Endodermal cell (in vitro differentiated cells): ENCODE measurements around the gene MYLK2. TPM values are rescaled to one million over a fixed set of nuclear protein-coding genes. Genes with fewer than 3 reads are reported as not detected.

ENCODE experiments used
- DNase-seq: peaks from one replicate; pipeline ENCODE4 v3.0.0-alpha.2; 2017
- H3K27ac ChIP-seq: 2 replicates; pipeline ENCODE4 v1.5.1; 2013; ENCODE audit warnings: mild to moderate bottlenecking, low read depth, low read length, moderate library complexity
- H3K27me3 ChIP-seq: 2 replicates; pipeline ENCODE4 v1.6.1; 2013; ENCODE audit warnings: mild to moderate bottlenecking, low read length, moderate library complexity; ENCODE audit not compliant: insufficient read depth, control insufficient read depth, poor library complexity, severe bottlenecking
- H3K36me3 ChIP-seq: 2 replicates; pipeline ENCODE4 v1.7.0; 2013; ENCODE audit warnings: mild to moderate bottlenecking, low read length, moderate library complexity; ENCODE audit not compliant: control insufficient read depth, insufficient read depth
- H3K4me1 ChIP-seq: one replicate; pipeline ENCODE4 v1.7.0; 2013; ENCODE audit warnings: low read length; ENCODE audit not compliant: control insufficient read depth, insufficient read depth
- H3K4me3 ChIP-seq: 2 replicates; pipeline ENCODE4 v1.5.1; 2013; ENCODE audit warnings: mild to moderate bottlenecking, low read length, moderate library complexity
- H3K9ac ChIP-seq: 2 replicates; pipeline ENCODE4 v1.6.1; 2013; ENCODE audit warnings: mild to moderate bottlenecking, low read length, moderate library complexity; ENCODE audit not compliant: poor library complexity, severe bottlenecking; ENCODE audit errors: extremely low read depth
- H3K9me3 ChIP-seq: 2 replicates; pipeline ENCODE4 v1.6.1; 2013; ENCODE audit warnings: mild to moderate bottlenecking, low read length, moderate library complexity; ENCODE audit not compliant: control insufficient read depth
- H3K27ac Mint-ChIP-seq: 2 replicates; pipeline ENCODE4 v1.8.0; 2020; ENCODE audit warnings: mixed read lengths
- H3K27me3 Mint-ChIP-seq: 2 replicates; pipeline ENCODE4 v1.8.0; 2021; ENCODE audit warnings: mild to moderate bottlenecking, mixed read lengths; ENCODE audit not compliant: insufficient read depth
- H3K36me3 Mint-ChIP-seq: 2 replicates; pipeline ENCODE4 v1.8.0; 2020; ENCODE audit warnings: low read depth, mixed read lengths
- H3K4me1 Mint-ChIP-seq: 2 replicates; pipeline ENCODE4 v1.8.0; 2020; ENCODE audit warnings: mixed read lengths
- H3K4me3 Mint-ChIP-seq: 2 replicates; pipeline ENCODE4 v1.8.0; 2020; ENCODE audit warnings: mild to moderate bottlenecking, moderate library complexity, mixed read lengths
- H3K9me3 Mint-ChIP-seq: 2 replicates; pipeline ENCODE4 v1.8.0; 2020; ENCODE audit warnings: mild to moderate bottlenecking, mixed read lengths
- CTCF ChIP-seq: fragments of 200-600 bp; sonication (generic); conservative IDR thresholded peaks from 2 replicates; pipeline ENCODE4 v1.5.0; 2021; ENCODE audit warnings: antibody characterized with exemption, mild to moderate bottlenecking
- WGBS, 2 experiments: methylation state at CpG; one replicate each; pipeline versions ENCODE4 v1.1.5 to v1.1.7; 2013; ENCODE audit warnings: missing lambda C conversion rate in 2 of 2, mixed read lengths in 1 of 2; ENCODE audit not compliant: insufficient coverage in 1 of 2, insufficient read length in 1 of 2; 5-methylcytosine and 5-hydroxymethylcytosine counted together
- total RNA-seq, 2 donors: library from RNA; stranded (reverse); fragmentation: NEBNext Ultra II Directional in 1 of 2; extraction: Animal tissue kit (Norgen Biotek cat#: 25700) in 1 of 2; gene quantifications; 2 replicates in 1 of 2; 3 replicates in 1 of 2; pipeline ENCODE4 v1.2.1, GENCODE V29; 2021

The MYLK2 gene
- total RNA-seq, 2 donors from 2014 or later = 0.20 to 0.29 TPM

GRCh38 chr20:31817461-31817860, 1.7 kb upstream of the MYLK2 start:
- DNase-seq = no peak
- H3K4me1 ChIP-seq = peaks cover 14% of the 10 kb centered on the region
- H3K9me3 ChIP-seq = no peaks in the 10 kb centered on the region
- no peak overlapping the region for H3K9ac ChIP-seq
- peaks cover 10% of the 10 kb centered on the region for H3K4me1 Mint-ChIP-seq
- TF ChIP-seq CTCF = no peak
- peaks cover 3% of the 10 kb centered on the region for H3K27me3 Mint-ChIP-seq
- H3K27ac Mint-ChIP-seq = no peak overlapping the region
- H3K36me3 ChIP-seq = no peaks in the 10 kb centered on the region
- H3K9me3 Mint-ChIP-seq = no peaks in the 10 kb centered on the region
- no peak overlapping the region for H3K4me3 Mint-ChIP-seq
- H3K27me3 ChIP-seq = no peaks in the 10 kb centered on the region
- H3K36me3 Mint-ChIP-seq = no peaks in the 10 kb centered on the region
- H3K27ac ChIP-seq = no peak overlapping the region
- 92 to 99% methylated on average over 4 to 5 of the region's 5 CpGs for WGBS, 2 experiments
- H3K4me3 ChIP-seq = no peak overlapping the region

GRCh38 chr20:31818376-31818908, 714 bp upstream of the MYLK2 start:
- Mint-ChIP-seq H3K27ac (no peak overlapping the region), H3K4me3 (no peak overlapping the region), H3K27me3 (peaks cover 3% of the 10 kb centered on the region), H3K9me3 (no peaks in the 10 kb centered on the region), H3K36me3 (no peaks in the 10 kb centered on the region), H3K4me1 (peaks cover 10% of the 10 kb centered on the region)
- no peak overlapping the region for H3K4me3 ChIP-seq
- no peaks in the 10 kb centered on the region for H3K27me3 ChIP-seq
- H3K9me3 ChIP-seq = no peaks in the 10 kb centered on the region
- no peak overlapping the region for H3K27ac ChIP-seq
- WGBS, 2 experiments = 88 to 91% methylated on average over 6 to 8 of the region's 8 CpGs
- no peak for TF ChIP-seq CTCF
- no peaks in the 10 kb centered on the region for H3K36me3 ChIP-seq
- H3K4me1 ChIP-seq = peaks cover 14% of the 10 kb centered on the region
- H3K9ac ChIP-seq = no peak overlapping the region
- no peak for DNase-seq

- no peak for DNase-seq
- Histone ChIP-seq H3K4me1 (peaks cover 12% of the 10 kb centered on the region), H3K4me3 (no peak overlapping the region), H3K27me3 (no peaks in the 10 kb centered on the region), H3K27ac (no peak overlapping the region), H3K9ac (no peak overlapping the region), H3K36me3 (no peaks in the 10 kb centered on the region), H3K9me3 (no peaks in the 10 kb centered on the region)
- Mint-ChIP-seq H3K27me3 (peaks cover 3% of the 10 kb centered on the region), H3K36me3 (no peaks in the 10 kb centered on the region), H3K4me3 (no peak overlapping the region), H3K9me3 (no peaks in the 10 kb centered on the region), H3K27ac (no peak overlapping the region), H3K4me1 (peaks cover 7% of the 10 kb centered on the region)
- WGBS, 2 experiments = 66 to 83% methylated on average over 3 to 6 of the region's 6 CpGs
- no peak for TF ChIP-seq CTCF
Measured at GRCh38 chr20:31820228-31820627, 1.1 kb downstream of the MYLK2 start.
